Vagina (tissue), 2 donors: Measurements from ENCODE around the gene PLD5.

Experiments
- CTCF ChIP-seq, 3 experiments: fragments of 450-650 bp in 2 of 3; fragments of 200-600 bp in 1 of 3; sonication (generic) in 1 of 3; IDR thresholded peaks; one replicate each; pipeline ENCODE4 v1.5.1; 2017 to 2019; ENCODE audit warnings: antibody characterized with exemption in 3 of 3, mild to moderate bottlenecking in 2 of 3, moderate library complexity in 2 of 3
- POLR2A ChIP-seq, 2 donors: fragments of 450-650 bp; IDR thresholded peaks; one replicate each; pipeline ENCODE4 v1.6.1; 2017; ENCODE audit warnings: antibody characterized with exemption in 2 of 2, mild to moderate bottlenecking in 2 of 2, moderate library complexity in 2 of 2
- POLR2AphosphoS5 ChIP-seq, 2 donors: sonication (generic); formaldehyde crosslinking; IDR thresholded peaks; one replicate each; pipeline ENCODE4 v1.9.0; 2017; ENCODE audit warnings: antibody characterized with exemption in 2 of 2, mild to moderate bottlenecking in 2 of 2, low read depth in 1 of 2; ENCODE audit not compliant: insufficient read depth in 1 of 2

GRCh38 chr1:242083742-242084141, 440.8 kb downstream of the PLD5 start:
- no peak for TF ChIP-seq POLR2A (IDR thresholded peaks at IDR 0.05)
- no peak for TF ChIP-seq POLR2AphosphoS5 (IDR thresholded peaks at IDR 0.05; ENCODE audit: insufficient read depth in 1 of 2, low read depth in 1 of 2)
- no peak for TF ChIP-seq CTCF (IDR thresholded peaks at IDR 0.05)
